Endothelial cell of umbilical vein (primary cell): ENCODE data around the gene TBC1D7.

Experiments
- CTCF ChIP-seq, 2 donors: IDR thresholded peaks; 1 replicate in 1 of 2; 2 replicates in 1 of 2; pipeline ENCODE4 v1.5.1; 2011; ENCODE audit warnings: low read length in 2 of 2, mild to moderate bottlenecking in 2 of 2, moderate library complexity in 2 of 2, control low read depth in 1 of 2, inconsistent platforms in 1 of 2, low read depth in 1 of 2; ENCODE audit not compliant: insufficient read depth in 1 of 2; ENCODE audit errors: extremely low read depth in 1 of 2
- FOS ChIP-seq: IDR thresholded peaks from 2 replicates; pipeline ENCODE4 v1.6.1; 2011; ENCODE audit warnings: mild to moderate bottlenecking, low read length, moderate library complexity, borderline replicate concordance; ENCODE audit not compliant: insufficient read depth
- GATA2 ChIP-seq: IDR thresholded peaks from 2 replicates; pipeline ENCODE4 v1.7.0; 2011; ENCODE audit warnings: low read depth, mild to moderate bottlenecking, moderate library complexity, mixed read lengths, low read length; ENCODE audit not compliant: insufficient read length, insufficient read depth
- POLR2A ChIP-seq: IDR thresholded peaks from 2 replicates; pipeline ENCODE4 v1.6.1; 2012; ENCODE audit warnings: low read depth, mild to moderate bottlenecking, control low read depth, low read length
- POLR2AphosphoS5 ChIP-seq: IDR thresholded peaks from 2 replicates; pipeline ENCODE4 v1.6.1; 2012; ENCODE audit warnings: low read depth, mild to moderate bottlenecking, control low read depth, low read length, moderate library complexity; ENCODE audit not compliant: insufficient read depth
- TF ChIP-seq, protein P1 (sequence below): IDR thresholded peaks from 2 replicates; pipeline ENCODE4 v1.6.1; 2011; ENCODE audit not compliant: insufficient read depth, insufficient read length

DNA sequence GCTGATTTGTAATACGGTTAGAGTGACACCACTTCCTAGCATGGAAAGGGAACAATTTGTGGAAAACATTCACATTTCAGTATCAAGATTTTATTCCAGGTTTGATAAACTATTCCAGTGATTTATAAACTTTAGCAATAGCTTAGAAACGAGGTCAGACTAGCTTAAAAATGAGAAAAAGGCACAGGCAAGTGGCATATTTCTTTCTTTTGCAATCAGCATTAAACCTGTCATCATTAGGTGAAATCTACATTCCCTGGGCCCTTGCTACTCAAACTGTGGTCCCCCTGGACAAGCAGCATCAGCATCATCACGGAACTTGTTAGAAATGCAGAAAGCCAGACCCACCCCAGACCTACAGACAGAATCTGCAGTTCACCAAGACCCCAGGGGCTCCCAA lies 29.9 kb downstream of the TBC1D7 start:
- no peak for TF ChIP-seq GATA2
- no peak for TF ChIP-seq POLR2AphosphoS5
- TF ChIP-seq CTCF (IDR thresholded peaks at IDR 0.05; ENCODE audit: extremely low read depth in 1 of 2, insufficient read depth in 1 of 2, low read depth in 1 of 2, low read length in 2 of 2) = no peak
- TF ChIP-seq, protein P1, sequence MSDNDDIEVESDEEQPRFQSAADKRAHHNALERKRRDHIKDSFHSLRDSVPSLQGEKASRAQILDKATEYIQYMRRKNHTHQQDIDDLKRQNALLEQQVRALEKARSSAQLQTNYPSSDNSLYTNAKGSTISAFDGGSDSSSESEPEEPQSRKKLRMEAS = no peak
- TF ChIP-seq POLR2A = no peak
- no peak for TF ChIP-seq FOS
